ENCODE data around the gene FRMPD1.

FRMPD1 gene

DNA sequence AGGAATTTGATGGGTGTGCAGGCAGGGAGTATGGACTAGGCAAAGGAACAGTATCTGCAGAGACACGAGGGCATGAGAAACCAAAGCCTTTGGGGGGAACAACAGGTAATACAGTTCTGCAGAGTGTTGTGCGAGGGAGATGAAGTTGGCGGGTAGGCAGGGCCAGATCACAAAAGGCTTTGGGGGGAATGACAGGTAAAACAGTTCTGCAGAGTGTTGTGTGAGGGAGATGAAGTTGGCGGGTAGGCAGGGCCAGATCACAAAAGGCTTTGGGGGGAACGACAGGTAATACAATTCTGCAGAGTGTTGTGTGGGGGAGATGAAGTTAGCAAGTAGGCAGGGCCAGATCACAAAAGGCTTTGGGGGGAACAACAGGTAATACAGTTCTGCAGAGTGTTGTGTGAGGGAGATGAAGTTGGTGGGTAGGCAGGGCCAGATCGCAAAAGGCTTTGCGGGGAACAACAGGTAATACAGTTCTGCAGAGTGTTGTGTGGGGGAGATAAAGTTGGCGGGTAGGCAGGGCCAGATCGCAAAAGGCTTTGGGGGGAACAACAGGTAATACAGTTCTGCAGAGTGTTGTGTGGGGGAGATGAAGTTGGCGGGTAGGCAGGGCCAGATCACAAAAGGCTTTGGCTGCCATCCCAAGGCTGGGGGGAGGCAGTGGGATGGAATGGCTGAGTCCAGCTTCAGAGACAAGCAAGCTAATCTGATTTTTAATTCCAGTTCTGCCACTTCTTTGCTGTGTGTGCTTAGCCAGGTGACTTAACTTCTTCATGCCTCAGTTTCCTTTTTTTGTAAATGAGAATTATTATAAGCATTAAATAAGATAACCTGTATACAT is 33.0 kb downstream of the FRMPD1 start:
- TF ChIP-seq, protein P1, sequence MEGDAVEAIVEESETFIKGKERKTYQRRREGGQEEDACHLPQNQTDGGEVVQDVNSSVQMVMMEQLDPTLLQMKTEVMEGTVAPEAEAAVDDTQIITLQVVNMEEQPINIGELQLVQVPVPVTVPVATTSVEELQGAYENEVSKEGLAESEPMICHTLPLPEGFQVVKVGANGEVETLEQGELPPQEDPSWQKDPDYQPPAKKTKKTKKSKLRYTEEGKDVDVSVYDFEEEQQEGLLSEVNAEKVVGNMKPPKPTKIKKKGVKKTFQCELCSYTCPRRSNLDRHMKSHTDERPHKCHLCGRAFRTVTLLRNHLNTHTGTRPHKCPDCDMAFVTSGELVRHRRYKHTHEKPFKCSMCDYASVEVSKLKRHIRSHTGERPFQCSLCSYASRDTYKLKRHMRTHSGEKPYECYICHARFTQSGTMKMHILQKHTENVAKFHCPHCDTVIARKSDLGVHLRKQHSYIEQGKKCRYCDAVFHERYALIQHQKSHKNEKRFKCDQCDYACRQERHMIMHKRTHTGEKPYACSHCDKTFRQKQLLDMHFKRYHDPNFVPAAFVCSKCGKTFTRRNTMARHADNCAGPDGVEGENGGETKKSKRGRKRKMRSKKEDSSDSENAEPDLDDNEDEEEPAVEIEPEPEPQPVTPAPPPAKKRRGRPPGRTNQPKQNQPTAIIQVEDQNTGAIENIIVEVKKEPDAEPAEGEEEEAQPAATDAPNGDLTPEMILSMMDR (IDR thresholded peaks at IDR 0.05; ENCODE audit: low read depth, low read length, missing control alignments) = no peak
- in situ Hi-C loops (cut with HindIII; ENCODE audit: low sequenced_read_pairs) = no loop called here
- DNase-seq (ENCODE audit: low read depth) = no peak
- no peak overlapping the region for H3K4me3 ChIP-seq (ENCODE audit: low read depth, low read length)

DNA sequence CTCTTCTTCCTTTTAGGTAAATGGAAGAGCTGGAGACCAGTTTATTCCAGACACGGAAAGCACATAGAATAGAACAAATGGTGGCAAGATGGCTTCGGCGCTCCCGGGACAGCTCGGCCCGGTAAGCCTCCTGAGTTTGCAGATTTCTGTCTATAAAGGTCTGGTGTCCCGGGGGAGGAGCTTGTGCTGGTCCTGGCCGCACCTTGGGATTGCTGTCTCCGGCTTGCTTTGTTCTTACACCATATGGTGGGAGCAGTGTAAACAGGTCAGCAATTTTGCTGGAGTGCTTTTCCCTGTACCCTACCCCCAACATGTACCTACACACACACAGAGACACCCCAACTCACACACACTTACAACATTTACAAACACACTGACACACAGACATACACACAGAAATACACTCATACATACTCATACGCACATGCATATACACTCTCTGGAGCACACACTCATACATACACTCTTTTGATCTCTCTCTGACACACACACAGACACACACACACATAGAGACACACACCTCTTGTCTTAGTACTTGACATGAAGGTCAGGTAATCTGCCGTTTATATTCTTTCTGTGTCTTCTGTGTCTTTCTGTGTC is 42.0 kb downstream of the FRMPD1 start:
- no peak overlapping the region for H3K4me3 ChIP-seq (ENCODE audit: low read depth, low read length)
- DNase-seq (ENCODE audit: low read depth) = no peak
- in situ Hi-C loops (cut with HindIII; ENCODE audit: low sequenced_read_pairs) = no loop called here
- TF ChIP-seq, protein P1 (IDR thresholded peaks at IDR 0.05; ENCODE audit: low read depth, low read length, missing control alignments) = no peak

DNA sequence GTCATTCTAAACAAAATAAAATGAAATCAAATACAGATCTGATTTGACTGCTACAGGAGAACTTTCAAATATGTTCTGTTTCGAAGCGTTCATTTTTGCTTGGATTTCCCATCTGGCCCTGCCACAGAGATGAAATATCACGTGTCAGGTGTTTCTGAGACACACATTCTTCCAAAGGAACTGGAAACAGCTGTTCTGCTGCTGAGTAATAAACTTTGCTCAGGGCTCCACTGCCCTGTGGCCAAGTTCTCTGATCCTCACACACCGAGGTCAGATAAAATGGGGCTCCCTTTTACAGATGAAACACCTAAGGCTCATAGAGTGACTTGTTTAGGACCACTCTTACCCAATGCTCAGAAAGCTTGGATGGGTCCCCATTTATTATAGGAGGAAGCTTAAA is 42.5 kb downstream of the FRMPD1 start:
- no peak overlapping the region for H3K4me3 ChIP-seq (ENCODE audit: low read depth, low read length)

DNA sequence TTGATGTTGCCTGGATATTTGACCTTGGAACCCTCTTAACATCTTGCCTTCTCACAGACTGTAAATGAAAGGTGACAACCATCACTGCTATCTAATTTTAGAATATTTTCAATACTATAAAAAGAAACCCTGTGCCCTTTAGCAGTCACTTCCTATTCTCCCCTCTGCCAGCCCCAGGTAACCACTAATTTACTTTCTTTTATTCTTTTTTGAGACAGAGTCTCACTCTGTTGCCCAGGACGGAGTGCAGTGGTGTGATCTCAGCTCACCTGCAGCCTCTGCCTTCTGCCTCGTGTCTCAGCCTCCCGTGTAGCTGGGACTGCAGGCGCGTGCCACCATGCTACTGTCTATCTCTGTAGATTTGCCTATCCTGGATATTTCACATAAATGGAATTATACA is 43.6 kb downstream of the FRMPD1 start:
- H3K4me3 ChIP-seq (ENCODE audit: low read depth, low read length) = no peak overlapping the region
- in situ Hi-C loops (cut with HindIII; ENCODE audit: low sequenced_read_pairs) = no loop called here
- no peak for DNase-seq (ENCODE audit: low read depth)
- TF ChIP-seq, protein P1 (IDR thresholded peaks at IDR 0.05; ENCODE audit: low read depth, low read length, missing control alignments) = no peak

More for the DNA sequence above, 42.5 kb downstream of the FRMPD1 start:
- TF ChIP-seq, protein P1 (IDR thresholded peaks at IDR 0.05; ENCODE audit: low read depth, low read length, missing control alignments) = no peak
- in situ Hi-C loops (cut with HindIII; ENCODE audit: low sequenced_read_pairs) = no loop called here
- DNase-seq (ENCODE audit: low read depth) = no peak

DNA sequence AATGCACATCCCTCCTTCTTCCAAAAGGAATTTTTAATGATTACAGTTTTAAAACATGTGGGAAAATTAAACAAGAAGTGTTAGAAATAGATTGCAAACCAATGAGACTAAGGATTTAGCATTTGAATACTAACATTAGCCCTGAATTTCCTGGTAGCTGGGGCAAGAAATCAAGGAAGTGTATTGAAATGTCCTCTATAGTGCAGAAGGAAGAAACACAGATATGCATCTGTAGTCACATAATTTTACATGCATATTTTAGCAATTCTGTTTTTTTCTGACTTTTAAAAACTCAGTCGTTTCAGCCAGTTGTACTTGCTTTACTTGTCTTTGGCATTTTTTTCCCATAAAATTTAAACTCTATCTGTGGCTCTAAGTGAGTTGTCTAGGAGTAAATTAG is 45.8 kb downstream of the FRMPD1 start:
- no peak for DNase-seq (ENCODE audit: low read depth)
- no peak overlapping the region for H3K4me3 ChIP-seq (ENCODE audit: low read depth, low read length)
- in situ Hi-C loops (cut with HindIII; ENCODE audit: low sequenced_read_pairs) = no loop called here
- TF ChIP-seq, protein P1 (IDR thresholded peaks at IDR 0.05; ENCODE audit: low read depth, low read length, missing control alignments) = no peak

DNA sequence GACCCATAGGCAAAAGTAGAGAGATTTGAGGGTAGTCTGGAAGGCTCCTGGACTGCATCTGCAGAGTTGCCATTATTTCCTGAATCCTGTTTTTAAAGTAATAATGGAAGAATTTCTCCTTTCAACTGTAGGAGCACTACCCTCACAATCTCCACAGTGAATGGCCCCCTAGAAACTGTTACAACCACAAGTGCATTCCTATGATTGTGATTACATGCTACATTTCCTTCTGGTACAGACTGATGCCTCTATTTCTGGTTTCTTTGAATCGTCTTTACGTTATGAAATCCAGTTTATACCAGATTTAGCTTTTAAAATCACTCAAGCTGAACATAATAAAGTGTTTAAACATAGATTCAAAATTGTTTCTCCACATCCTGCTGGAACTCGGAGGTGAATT is 49.4 kb downstream of the FRMPD1 start:
- in situ Hi-C loops (cut with HindIII; ENCODE audit: low sequenced_read_pairs) = no loop called here
- TF ChIP-seq, protein P1 (IDR thresholded peaks at IDR 0.05; ENCODE audit: low read depth, low read length, missing control alignments) = no peak
- DNase-seq (ENCODE audit: low read depth) = no peak
- no peak overlapping the region for H3K4me3 ChIP-seq (ENCODE audit: low read depth, low read length)

Measured in astrocyte of the cerebellum (primary cell).